Measurements from ENCODE around the gene PRUNE1.

Gene PRUNE1

DNA sequence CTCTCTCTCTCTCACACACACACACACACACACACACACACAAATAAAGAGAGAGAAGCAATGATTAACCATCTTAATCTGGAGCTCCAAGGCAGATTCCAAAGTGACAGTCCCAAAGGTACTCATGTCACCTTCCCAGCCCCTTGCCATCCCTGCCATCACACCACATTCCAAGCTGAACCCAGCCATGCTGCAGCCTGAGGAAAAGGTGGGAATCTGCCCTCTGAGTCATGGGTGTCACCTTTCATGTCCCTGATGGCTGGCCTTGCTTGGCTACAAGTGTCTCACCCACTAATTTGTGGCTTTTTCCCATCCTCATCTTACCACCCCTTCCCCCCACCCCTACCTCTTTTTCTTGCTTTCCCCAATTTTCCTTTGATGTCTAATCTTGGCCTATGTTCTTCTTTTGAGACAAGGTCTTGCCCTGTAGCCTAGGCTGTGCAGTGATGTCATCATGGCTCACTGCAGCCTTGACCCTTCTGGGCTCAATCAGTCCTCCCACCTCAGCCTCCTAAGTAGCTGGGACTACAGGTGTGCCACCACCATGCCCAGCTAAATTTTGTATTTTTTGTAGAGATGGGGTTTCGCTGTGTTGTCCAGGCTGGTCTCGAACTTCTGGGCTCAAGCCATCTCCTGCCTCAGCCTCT, 22.9 kb upstream of the PRUNE1 start:
- Histone ChIP-seq H3K27ac (ENCODE audit: low read length) (no peak overlapping the region), H3K9ac (ENCODE audit: low read length) (no peak overlapping the region), H4K20me1 (ENCODE audit: insufficient read depth, low read length) (no peaks in the 10 kb centered on the region), H3K4me1 (ENCODE audit: low read length) (peaks cover 11% of the 10 kb centered on the region), H3K4me3 (ENCODE audit: low read length) (no peak overlapping the region), H3K9me3 (replicated peaks; ENCODE audit: insufficient read depth, low read length) (no peaks in the 10 kb centered on the region), H3K27me3 (replicated peaks; ENCODE audit: insufficient read depth, low read length) (no peaks in the 10 kb centered on the region), H3K9me2 (replicated peaks; ENCODE audit: insufficient read depth, low read length) (no peaks in the 10 kb centered on the region), H3F3A (ENCODE audit: insufficient read depth, low read length) (no peaks in the 10 kb centered on the region), H3K36me3 (replicated peaks; ENCODE audit: insufficient read depth, low read length) (no peaks in the 10 kb centered on the region), H3K4me2 (ENCODE audit: low read depth, low read length) (no peak overlapping the region), H3K79me2 (ENCODE audit: low read length) (no peaks in the 10 kb centered on the region), H2AFZ (ENCODE audit: low read length) (no peak overlapping the region)
- no peak for DNase-seq
- TF ChIP-seq, protein P1, sequence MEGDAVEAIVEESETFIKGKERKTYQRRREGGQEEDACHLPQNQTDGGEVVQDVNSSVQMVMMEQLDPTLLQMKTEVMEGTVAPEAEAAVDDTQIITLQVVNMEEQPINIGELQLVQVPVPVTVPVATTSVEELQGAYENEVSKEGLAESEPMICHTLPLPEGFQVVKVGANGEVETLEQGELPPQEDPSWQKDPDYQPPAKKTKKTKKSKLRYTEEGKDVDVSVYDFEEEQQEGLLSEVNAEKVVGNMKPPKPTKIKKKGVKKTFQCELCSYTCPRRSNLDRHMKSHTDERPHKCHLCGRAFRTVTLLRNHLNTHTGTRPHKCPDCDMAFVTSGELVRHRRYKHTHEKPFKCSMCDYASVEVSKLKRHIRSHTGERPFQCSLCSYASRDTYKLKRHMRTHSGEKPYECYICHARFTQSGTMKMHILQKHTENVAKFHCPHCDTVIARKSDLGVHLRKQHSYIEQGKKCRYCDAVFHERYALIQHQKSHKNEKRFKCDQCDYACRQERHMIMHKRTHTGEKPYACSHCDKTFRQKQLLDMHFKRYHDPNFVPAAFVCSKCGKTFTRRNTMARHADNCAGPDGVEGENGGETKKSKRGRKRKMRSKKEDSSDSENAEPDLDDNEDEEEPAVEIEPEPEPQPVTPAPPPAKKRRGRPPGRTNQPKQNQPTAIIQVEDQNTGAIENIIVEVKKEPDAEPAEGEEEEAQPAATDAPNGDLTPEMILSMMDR (IDR thresholded peaks at IDR 0.05; ENCODE audit: low read length), result no peak
- no peak for TF ChIP-seq EZH2 (optimal IDR thresholded peaks at IDR 0.05; ENCODE audit: low read depth, low read length)
- no peak for TF ChIP-seq EZH2phosphoT487 (IDR thresholded peaks at IDR 0.05; ENCODE audit: low read length)

DNA sequence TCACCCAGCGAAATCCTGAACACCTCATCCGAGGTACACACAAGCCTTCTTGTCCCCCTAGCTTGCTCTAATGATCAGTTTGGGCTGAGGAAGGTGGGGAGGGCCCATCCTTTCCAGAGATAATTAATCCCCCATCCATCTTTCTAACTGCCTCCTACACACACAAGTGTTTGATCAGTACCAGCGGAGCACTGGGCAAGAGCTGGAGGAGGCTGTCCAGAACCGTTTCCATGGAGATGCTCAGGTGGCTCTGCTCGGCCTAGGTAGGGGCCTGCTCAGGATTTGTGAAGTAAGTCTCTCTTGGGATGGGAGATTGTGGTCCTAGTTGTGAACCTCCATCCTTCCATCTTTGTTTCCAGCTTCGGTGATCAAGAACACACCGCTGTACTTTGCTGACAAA, 20.3 kb upstream of the PRUNE1 start:
- no peaks in the 10 kb centered on the region for H3F3A ChIP-seq (ENCODE audit: insufficient read depth, low read length)
- H3K4me3 ChIP-seq (ENCODE audit: low read length), result no peak overlapping the region
- no peaks in the 10 kb centered on the region for H3K36me3 ChIP-seq (replicated peaks; ENCODE audit: insufficient read depth, low read length)
- no peak for DNase-seq
- no peak overlapping the region for H3K27ac ChIP-seq (ENCODE audit: low read length)
- no peaks in the 10 kb centered on the region for H4K20me1 ChIP-seq (ENCODE audit: insufficient read depth, low read length)
- H3K4me1 ChIP-seq (ENCODE audit: low read length), result no peaks in the 10 kb centered on the region
- H3K9ac ChIP-seq (ENCODE audit: low read length), result no peak overlapping the region
- no peaks in the 10 kb centered on the region for H3K9me2 ChIP-seq (replicated peaks; ENCODE audit: insufficient read depth, low read length)
- H3K79me2 ChIP-seq (ENCODE audit: low read length), result no peaks in the 10 kb centered on the region
- H3K27me3 ChIP-seq (replicated peaks; ENCODE audit: insufficient read depth, low read length), result no peaks in the 10 kb centered on the region
- no peak overlapping the region for H3K4me2 ChIP-seq (ENCODE audit: low read depth, low read length)
- no peak overlapping the region for H2AFZ ChIP-seq (ENCODE audit: low read length)
- TF ChIP-seq EZH2 (optimal IDR thresholded peaks at IDR 0.05; ENCODE audit: low read depth, low read length), result no peak
- TF ChIP-seq, protein P1 (IDR thresholded peaks at IDR 0.05; ENCODE audit: low read length), result no peak
- no peak for TF ChIP-seq EZH2phosphoT487 (IDR thresholded peaks at IDR 0.05; ENCODE audit: low read length)
- H3K9me3 ChIP-seq (replicated peaks; ENCODE audit: insufficient read depth, low read length), result no peaks in the 10 kb centered on the region

DNA sequence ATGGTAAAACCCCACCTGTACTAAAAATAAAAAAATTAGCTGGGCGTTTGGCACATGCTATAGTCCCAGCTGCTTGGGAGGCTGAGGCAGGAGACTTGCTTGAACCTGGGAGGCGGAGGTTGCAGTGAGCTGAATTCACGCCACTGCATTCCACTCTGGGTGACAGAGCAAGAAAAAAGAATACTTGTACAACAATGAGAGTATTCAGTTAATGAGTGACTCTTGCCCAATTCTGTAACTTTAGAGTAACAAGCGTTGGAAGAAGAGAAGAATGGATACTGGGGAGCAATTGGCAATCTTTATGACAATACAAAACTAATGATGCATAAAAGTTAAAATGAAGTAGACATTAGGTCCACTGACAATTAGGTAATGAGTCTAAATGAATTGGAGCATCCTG, 15.6 kb upstream of the PRUNE1 start:
- Histone ChIP-seq H3K4me3 (ENCODE audit: low read length) (no peak overlapping the region), H2AFZ (ENCODE audit: low read length) (no peak overlapping the region), H3K4me2 (ENCODE audit: low read depth, low read length) (no peak overlapping the region), H3K36me3 (replicated peaks; ENCODE audit: insufficient read depth, low read length) (no peaks in the 10 kb centered on the region), H3F3A (ENCODE audit: insufficient read depth, low read length) (no peaks in the 10 kb centered on the region), H3K9me2 (replicated peaks; ENCODE audit: insufficient read depth, low read length) (no peaks in the 10 kb centered on the region), H3K4me1 (ENCODE audit: low read length) (peaks cover 5% of the 10 kb centered on the region), H3K9ac (ENCODE audit: low read length) (no peak overlapping the region), H3K79me2 (ENCODE audit: low read length) (no peaks in the 10 kb centered on the region), H3K27me3 (replicated peaks; ENCODE audit: insufficient read depth, low read length) (no peaks in the 10 kb centered on the region), H4K20me1 (ENCODE audit: insufficient read depth, low read length) (no peaks in the 10 kb centered on the region), H3K27ac (ENCODE audit: low read length) (no peak overlapping the region), H3K9me3 (replicated peaks; ENCODE audit: insufficient read depth, low read length) (no peaks in the 10 kb centered on the region)
- TF ChIP-seq, protein P1 (IDR thresholded peaks at IDR 0.05; ENCODE audit: low read length), result no peak
- TF ChIP-seq EZH2 (optimal IDR thresholded peaks at IDR 0.05; ENCODE audit: low read depth, low read length), result no peak
- TF ChIP-seq EZH2phosphoT487 (IDR thresholded peaks at IDR 0.05; ENCODE audit: low read length), result no peak
- no peak for DNase-seq
